Subcutaneous adipose tissue (tissue), 4 donors: ENCODE data around the gene FCRL5. TPM values are rescaled to one million over a fixed set of nuclear protein-coding genes. Genes with fewer than 3 reads are reported as not detected.

ENCODE experiments used
- CTCF ChIP-seq: fragments of 450-650 bp; IDR thresholded peaks from one replicate; pipeline ENCODE4 v1.5.1; 2016; ENCODE audit warnings: low read depth, mild to moderate bottlenecking, control low read depth, antibody characterized with exemption, moderate library complexity
- total RNA-seq, 4 donors: library from RNA; depleted of rRNA; stranded (reverse); fragments of >200 nt; gene quantifications; one replicate each; pipeline ENCODE4 v1.1.0, GENCODE V29; 2016

Gene FCRL5
- total RNA-seq, 4 donors from 2014 or later = under 0.01 to 0.34 TPM; not detected in 2

- no peak for TF ChIP-seq CTCF
These were observed 28.5 kb upstream of the FCRL5 start for GRCh38 chr1:157580828-157581210.

GRCh38 chr1:157580179-157580827 lies 28.0 kb upstream of the FCRL5 start:
- no peak for TF ChIP-seq CTCF

GRCh38 chr1:157577420-157577819 lies 25.1 kb upstream of the FCRL5 start:
- TF ChIP-seq CTCF = no peak

- TF ChIP-seq CTCF = no peak
These were observed 23.4 kb upstream of the FCRL5 start for GRCh38 chr1:157575744-157576143.

GRCh38 chr1:157574836-157575235 lies 22.5 kb upstream of the FCRL5 start:
- no peak for TF ChIP-seq CTCF

GRCh38 chr1:157566484-157567300 lies 14.4 kb upstream of the FCRL5 start:
- no peak for TF ChIP-seq CTCF

GRCh38 chr1:157562515-157562914 lies 10.2 kb upstream of the FCRL5 start:
- TF ChIP-seq CTCF = no peak
